ENCODE results near the gene ITGA2. TPM values are rescaled to one million over a fixed set of nuclear protein-coding genes. Genes with fewer than 3 reads are reported as not detected.

Gene ITGA2
- total and polyA plus RNA-seq, 4 donors, result 2.0 to 36.1 (median 19.2) TPM

GRCh38 chr5:53071738-53072137, 82.6 kb downstream of the ITGA2 start:
- no peak for TF ChIP-seq CTCF (IDR thresholded peaks at IDR 0.05; ENCODE audit: control extremely low read depth, extremely low read depth)
- 80 to 93% methylated on average over 2 of the region's 2 CpGs for WGBS, 2 donors
- H3K27ac ChIP-seq (ENCODE audit: low read depth in 1 of 2, low read length in 1 of 2), result no peak overlapping the region
- no peaks in the 10 kb centered on the region for H3K27me3 ChIP-seq (ENCODE audit: control insufficient read depth in 3 of 3, insufficient read depth in 3 of 3, low read length in 2 of 3)
- H3K4me1 ChIP-seq (ENCODE audit: control insufficient read depth in 5 of 5, insufficient read depth in 5 of 5, low read length in 5 of 5), result peaks cover 0 to 2% (median 0%) of the 10 kb centered on the region in 5 donors
- H3K4me3 ChIP-seq, result no peak overlapping the region
- no peak for DNase-seq
- no peak for ATAC-seq (ENCODE audit: insufficient read depth, low FRiP score)
- H3K36me3 ChIP-seq (ENCODE audit: control insufficient read depth in 4 of 4, insufficient read depth in 4 of 4, low read length in 4 of 4), result peaks cover 0 to 19% (median 3%) of the 10 kb centered on the region in 4 donors
- H3K9me3 ChIP-seq (ENCODE audit: control insufficient read depth in 4 of 4, insufficient read depth in 3 of 4, low read length in 3 of 4), result peaks cover 0 to 2% (median 0%) of the 10 kb centered on the region in 4 donors
- H3K9ac ChIP-seq (ENCODE audit: insufficient read depth in 1 of 2, low read length in 2 of 2), result no peak overlapping the region

- H3K9me3 ChIP-seq (ENCODE audit: control insufficient read depth in 4 of 4, insufficient read depth in 3 of 4, low read length in 3 of 4), result peaks cover 0 to 2% (median 0%) of the 10 kb centered on the region in 4 donors
- no peak overlapping the region for H3K4me3 ChIP-seq
- TF ChIP-seq CTCF (IDR thresholded peaks at IDR 0.05; ENCODE audit: control extremely low read depth, extremely low read depth), result no peak
- H3K9ac ChIP-seq (ENCODE audit: insufficient read depth in 1 of 2, low read length in 2 of 2), result no peak overlapping the region
- no peak overlapping the region for H3K27ac ChIP-seq (ENCODE audit: low read depth in 1 of 2, low read length in 1 of 2)
- peaks cover 0 to 2% (median 0%) of the 10 kb centered on the region in 5 donors for H3K4me1 ChIP-seq (ENCODE audit: control insufficient read depth in 5 of 5, insufficient read depth in 5 of 5, low read length in 5 of 5)
- WGBS, 2 donors, result 81 to 93% methylated on average over 2 of the region's 2 CpGs
- DNase-seq, result no peak
- no peaks in the 10 kb centered on the region for H3K27me3 ChIP-seq (ENCODE audit: control insufficient read depth in 3 of 3, insufficient read depth in 3 of 3, low read length in 2 of 3)
- no peak for ATAC-seq (ENCODE audit: insufficient read depth, low FRiP score)
- H3K36me3 ChIP-seq (ENCODE audit: control insufficient read depth in 4 of 4, insufficient read depth in 4 of 4, low read length in 4 of 4), result peaks cover 0 to 18% (median 3%) of the 10 kb centered on the region in 4 donors
These were observed 84.2 kb downstream of the ITGA2 start for GRCh38 chr5:53073348-53073747.

DNA sequence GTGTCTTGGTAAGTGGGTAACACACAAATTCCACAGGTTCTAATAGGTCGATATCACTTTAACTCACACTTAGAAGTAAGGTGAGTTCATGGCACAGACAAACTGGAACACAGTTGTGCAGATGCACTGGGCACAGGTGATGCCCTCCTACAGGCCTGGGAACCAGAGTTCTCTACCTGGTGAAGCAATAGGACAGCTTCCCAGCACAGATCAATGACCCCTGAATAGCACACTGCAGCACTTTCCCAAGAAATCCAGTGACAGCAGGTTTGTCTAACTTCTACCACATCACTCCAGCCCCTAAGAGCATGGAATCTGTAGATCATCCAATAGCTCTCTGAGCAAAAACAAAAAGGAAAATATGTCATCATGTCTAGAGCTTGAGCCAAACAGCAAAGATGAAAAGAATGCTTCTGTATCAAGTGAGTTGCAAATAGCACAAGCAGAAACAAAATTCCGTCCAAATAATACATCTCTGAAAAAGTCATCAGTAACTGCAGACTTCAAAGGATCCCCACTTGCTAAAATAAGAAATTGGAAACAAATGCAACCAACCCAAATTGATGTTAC, 86.9 kb downstream of the ITGA2 start:
- 86 to 94% methylated on average over 2 of the region's 2 CpGs for WGBS, 2 donors
- Histone ChIP-seq H3K27me3 (ENCODE audit: control insufficient read depth in 3 of 3, insufficient read depth in 3 of 3, low read length in 2 of 3) (no peaks in the 10 kb centered on the region), H3K36me3 (ENCODE audit: control insufficient read depth in 4 of 4, insufficient read depth in 4 of 4, low read length in 4 of 4) (peaks cover 0 to 17% (median 3%) of the 10 kb centered on the region in 4 donors), H3K27ac (ENCODE audit: low read depth in 1 of 2, low read length in 1 of 2) (no peak overlapping the region), H3K9ac (ENCODE audit: insufficient read depth in 1 of 2, low read length in 2 of 2) (no peak overlapping the region), H3K4me1 (ENCODE audit: control insufficient read depth in 5 of 5, insufficient read depth in 5 of 5, low read length in 5 of 5) (peaks cover 0 to 2% (median 0%) of the 10 kb centered on the region in 5 donors), H3K4me3 (no peak overlapping the region), H3K9me3 (ENCODE audit: control insufficient read depth in 4 of 4, insufficient read depth in 3 of 4, low read length in 3 of 4) (peaks cover 0 to 2% (median 0%) of the 10 kb centered on the region in 4 donors)
- DNase-seq (no peak), ATAC-seq (ENCODE audit: insufficient read depth, low FRiP score) (no peak)
- no peak for TF ChIP-seq CTCF (IDR thresholded peaks at IDR 0.05; ENCODE audit: control extremely low read depth, extremely low read depth)

DNA sequence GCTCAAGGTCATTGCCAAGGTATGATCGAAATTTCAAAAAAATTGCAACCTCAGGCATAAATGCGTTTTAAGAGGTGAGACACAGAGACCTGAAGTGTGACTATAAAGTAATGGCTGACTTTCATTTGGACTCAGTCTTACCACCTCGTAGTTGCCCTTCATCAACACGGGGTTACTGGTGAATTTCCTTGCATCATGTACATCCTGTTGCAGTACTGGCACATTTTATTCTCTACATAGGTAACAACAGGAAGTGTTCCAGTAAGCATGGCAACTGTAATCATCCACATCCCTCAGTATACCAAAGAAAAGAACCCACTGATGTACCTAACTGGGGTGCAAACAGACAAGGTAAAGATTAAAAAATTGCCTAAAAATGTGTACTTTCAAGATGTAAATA, 91.1 kb downstream of the ITGA2 start:
- DNase-seq, result no peak
- Histone ChIP-seq H3K36me3 (ENCODE audit: control insufficient read depth in 4 of 4, insufficient read depth in 4 of 4, low read length in 4 of 4) (peaks cover 0 to 13% (median 1%) of the 10 kb centered on the region in 4 donors), H3K4me1 (ENCODE audit: control insufficient read depth in 5 of 5, insufficient read depth in 5 of 5, low read length in 5 of 5) (no peaks in the 10 kb centered on the region), H3K27me3 (ENCODE audit: control insufficient read depth in 3 of 3, insufficient read depth in 3 of 3, low read length in 2 of 3) (no peaks in the 10 kb centered on the region), H3K9ac (ENCODE audit: insufficient read depth in 1 of 2, low read length in 2 of 2) (no peak overlapping the region), H3K27ac (ENCODE audit: low read depth in 1 of 2, low read length in 1 of 2) (no peak overlapping the region), H3K9me3 (ENCODE audit: control insufficient read depth in 4 of 4, insufficient read depth in 3 of 4, low read length in 3 of 4) (no peaks in the 10 kb centered on the region), H3K4me3 (no peak overlapping the region)
- no peak for TF ChIP-seq CTCF (IDR thresholded peaks at IDR 0.05; ENCODE audit: control extremely low read depth, extremely low read depth)
- WGBS, 2 donors, result 81 to 82% methylated on average over 4 of the region's 4 CpGs
- no peak for ATAC-seq (ENCODE audit: insufficient read depth, low FRiP score)
